HG03103 (cell line): ENCODE results near the gene DPYSL4.

Source experiments
- ATAC-seq: cut with Tn5 transposase; IDR thresholded peaks from one replicate; pipeline ENCODE4 v1.9.1; 2021; ENCODE audit warnings: low read depth; ENCODE audit not compliant: unreplicated experiment

Gene DPYSL4

GRCh38 chr10:132186488-132187429 lies at the start of gene DPYSL4:
Gene DPYSL4 (plus strand): TSS chr10:132186948. CDS start chr10:132187064, 116 bp downstream.
- ATAC-seq = no peak

- no peak for ATAC-seq
Measured at GRCh38 chr10:132137111-132138072, 49.4 kb upstream of the DPYSL4 start.

- no peak for ATAC-seq
Measured at GRCh38 chr10:132138133-132138532, 48.6 kb upstream of the DPYSL4 start.

- no peak for ATAC-seq
Measured at GRCh38 chr10:132138596-132138995, 48.2 kb upstream of the DPYSL4 start.

- no peak for ATAC-seq
Measured at GRCh38 chr10:132139526-132139925, 47.2 kb upstream of the DPYSL4 start.

- no peak for ATAC-seq
Measured at GRCh38 chr10:132140167-132140925, 46.4 kb upstream of the DPYSL4 start.

- ATAC-seq = no peak
Measured at GRCh38 chr10:132141076-132141475, 45.7 kb upstream of the DPYSL4 start.

GRCh38 chr10:132141526-132142395 lies 45.0 kb upstream of the DPYSL4 start:
- no peak for ATAC-seq

- peak; percentile 57 for ATAC-seq
Measured at GRCh38 chr10:132142396-132143161, 44.2 kb upstream of the DPYSL4 start.

- ATAC-seq = no peak
Measured at GRCh38 chr10:132143162-132143561, 43.6 kb upstream of the DPYSL4 start.

GRCh38 chr10:132144086-132144485 lies 42.7 kb upstream of the DPYSL4 start:
- ATAC-seq = no peak

- no peak for ATAC-seq
Measured at GRCh38 chr10:132145002-132145401, 41.7 kb upstream of the DPYSL4 start.

GRCh38 chr10:132145521-132146185 lies 41.1 kb upstream of the DPYSL4 start:
- no peak for ATAC-seq

GRCh38 chr10:132146271-132146671 lies 40.5 kb upstream of the DPYSL4 start:
- no peak for ATAC-seq

- ATAC-seq = no peak
Measured at GRCh38 chr10:132146941-132147915, 39.5 kb upstream of the DPYSL4 start.

GRCh38 chr10:132148261-132149251 lies 38.2 kb upstream of the DPYSL4 start:
- ATAC-seq = no peak
